Lower leg skin (tissue), 4 donors: ENCODE measurements around the gene ATP6V1E1. TPM values are rescaled to one million over a fixed set of nuclear protein-coding genes. Genes with fewer than 3 reads are reported as not detected.

Source experiments
- DNase-seq, 2 donors: peaks; one replicate each; pipeline ENCODE4 v3.0.0-alpha.2; 2019; ENCODE audit warnings: low spot score in 2 of 2
- H3K4me3 ChIP-seq: fragments of 200-600 bp; sonication (generic); 2 replicates; pipeline ENCODE4 v1.5.1; 2017; ENCODE audit warnings: mild to moderate bottlenecking, low read depth; ENCODE audit not compliant: poor library complexity, severe bottlenecking
- POLR2A ChIP-seq, 2 donors: fragments of 450-650 bp; IDR thresholded peaks; one replicate each; pipeline ENCODE4 v1.6.1; 2016 to 2017; ENCODE audit warnings: antibody characterized with exemption in 2 of 2, mild to moderate bottlenecking in 1 of 2, moderate library complexity in 1 of 2
- WGBS, 2 donors: methylation state at CpG; one replicate each; pipeline ENCODE4 v1.1.5; 2018; 5-methylcytosine and 5-hydroxymethylcytosine counted together
- intact Hi-C: fragments of 100-400 bp; cut with DNase I; formaldehyde crosslinking; loops from one replicate; pipeline ENCODE4 v1.15.0; 2023; ENCODE audit warnings: low total_unique reads
- total RNA-seq, 4 donors: library from RNA; depleted of rRNA; stranded (reverse); fragments of >200 nt; gene quantifications; one replicate each; pipeline ENCODE4 v1.1.0, GENCODE V29; 2016
- TF ChIP-seq, protein P1 (sequence below), 3 donors: fragments of 450-650 bp; IDR thresholded peaks; one replicate each; pipeline ENCODE4 v1.5.1; 2016; ENCODE audit warnings: antibody characterized with exemption in 3 of 3, mild to moderate bottlenecking in 3 of 3, moderate library complexity in 2 of 3

The ATP6V1E1 gene
- total RNA-seq, 4 donors from 2014 or later, result 113 to 136 (median 125) TPM

DNA sequence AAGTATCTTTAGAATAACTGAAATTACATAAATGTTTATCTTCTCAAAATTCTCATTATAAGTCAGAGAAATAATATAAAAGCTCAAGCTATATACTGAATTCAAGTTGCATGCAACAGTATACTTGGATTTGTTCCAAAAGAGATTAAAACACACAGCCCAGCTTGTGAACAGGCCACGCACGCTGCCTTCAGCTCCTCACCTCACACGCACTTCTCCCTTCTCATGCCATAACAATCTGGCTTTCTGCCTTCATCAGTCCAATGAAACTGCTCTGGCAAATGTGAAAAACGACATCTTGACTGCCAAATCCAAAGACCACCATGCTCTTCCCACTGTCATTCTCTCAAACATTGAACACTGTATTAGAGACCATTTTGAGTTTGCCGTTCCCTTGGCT is 22.1 kb downstream of the ATP6V1E1 start:
- TF ChIP-seq POLR2A (IDR thresholded peaks at IDR 0.05), result no peak
- TF ChIP-seq, protein P1, sequence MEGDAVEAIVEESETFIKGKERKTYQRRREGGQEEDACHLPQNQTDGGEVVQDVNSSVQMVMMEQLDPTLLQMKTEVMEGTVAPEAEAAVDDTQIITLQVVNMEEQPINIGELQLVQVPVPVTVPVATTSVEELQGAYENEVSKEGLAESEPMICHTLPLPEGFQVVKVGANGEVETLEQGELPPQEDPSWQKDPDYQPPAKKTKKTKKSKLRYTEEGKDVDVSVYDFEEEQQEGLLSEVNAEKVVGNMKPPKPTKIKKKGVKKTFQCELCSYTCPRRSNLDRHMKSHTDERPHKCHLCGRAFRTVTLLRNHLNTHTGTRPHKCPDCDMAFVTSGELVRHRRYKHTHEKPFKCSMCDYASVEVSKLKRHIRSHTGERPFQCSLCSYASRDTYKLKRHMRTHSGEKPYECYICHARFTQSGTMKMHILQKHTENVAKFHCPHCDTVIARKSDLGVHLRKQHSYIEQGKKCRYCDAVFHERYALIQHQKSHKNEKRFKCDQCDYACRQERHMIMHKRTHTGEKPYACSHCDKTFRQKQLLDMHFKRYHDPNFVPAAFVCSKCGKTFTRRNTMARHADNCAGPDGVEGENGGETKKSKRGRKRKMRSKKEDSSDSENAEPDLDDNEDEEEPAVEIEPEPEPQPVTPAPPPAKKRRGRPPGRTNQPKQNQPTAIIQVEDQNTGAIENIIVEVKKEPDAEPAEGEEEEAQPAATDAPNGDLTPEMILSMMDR (IDR thresholded peaks at IDR 0.05), result no peak
- no peak overlapping the region for H3K4me3 ChIP-seq
- intact Hi-C loops, result no loop called here
- 50 to 57% methylated on average over 5 of the region's 5 CpGs for WGBS, 2 donors
- DNase-seq, result no peak

DNA sequence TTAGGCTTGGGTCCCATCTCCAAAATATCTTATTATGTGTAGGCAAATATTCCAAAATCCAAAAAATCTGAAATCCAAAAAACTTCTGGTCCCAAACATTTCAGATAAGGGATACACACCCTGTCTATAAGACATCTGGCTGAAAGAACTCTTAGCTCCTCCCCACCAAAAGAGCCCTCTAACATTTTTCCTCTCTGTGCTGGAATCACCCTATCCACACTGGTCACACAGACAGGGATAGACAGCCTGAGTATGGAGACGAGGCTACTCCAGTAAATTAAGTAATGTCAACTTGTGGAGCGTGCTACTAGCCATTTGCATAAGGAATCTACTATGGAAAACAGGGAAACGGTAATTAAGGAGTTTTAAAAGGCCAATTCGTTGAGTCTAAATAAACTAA is 24.9 kb downstream of the ATP6V1E1 start:
- 75 to 82% methylated on average over 4 of the region's 4 CpGs for WGBS, 2 donors
- DNase-seq, result no peak
- no peak overlapping the region for H3K4me3 ChIP-seq
- intact Hi-C loops, result no loop called here
- TF ChIP-seq, protein P1 (IDR thresholded peaks at IDR 0.05), result no peak
- TF ChIP-seq POLR2A (IDR thresholded peaks at IDR 0.05), result no peak

- DNase-seq, result no peak
- no peak for TF ChIP-seq POLR2A (IDR thresholded peaks at IDR 0.05)
- TF ChIP-seq, protein P1 (IDR thresholded peaks at IDR 0.05), result no peak
- intact Hi-C loops, result no loop called here
- 70 to 75% methylated on average over 3 of the region's 3 CpGs for WGBS, 2 donors
- H3K4me3 ChIP-seq, result no peak overlapping the region
These were observed 27.5 kb downstream of the ATP6V1E1 start for GRCh38 chr22:17601031-17601430.

DNA sequence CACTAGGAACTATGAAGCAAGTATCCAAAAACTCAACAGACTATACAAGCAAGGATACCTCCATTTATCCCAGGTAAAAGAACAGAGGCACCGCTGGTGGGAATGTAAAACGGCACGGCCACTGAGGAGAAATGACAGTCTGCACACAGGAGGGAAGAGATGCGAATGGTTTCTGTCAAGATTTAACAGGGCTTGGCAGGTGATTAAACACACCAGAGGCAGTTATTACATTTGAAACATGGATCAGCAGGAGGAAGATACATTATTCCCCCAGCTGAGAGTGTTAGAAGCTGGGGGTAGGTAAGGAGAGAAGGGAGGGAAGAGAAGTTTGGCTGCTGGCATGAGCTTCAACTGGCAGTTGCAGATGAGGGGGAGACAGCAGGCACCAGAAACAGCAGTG is 30.2 kb downstream of the ATP6V1E1 start:
- TF ChIP-seq, protein P1 (IDR thresholded peaks at IDR 0.05), result no peak
- no peak for TF ChIP-seq POLR2A (IDR thresholded peaks at IDR 0.05)
- no peak overlapping the region for H3K4me3 ChIP-seq
- 91 to 98% methylated on average over 4 of the region's 4 CpGs for WGBS, 2 donors
- DNase-seq, result peak in 1 of 2 donors; percentile 26
- intact Hi-C loops, result no loop called here

- no peak overlapping the region for H3K4me3 ChIP-seq
- DNase-seq, result peak in 1 of 2 donors; percentile 13
- intact Hi-C loops, result no loop called here
- 87 to 91% methylated on average over 2 of the region's 2 CpGs for WGBS, 2 donors
- TF ChIP-seq POLR2A (IDR thresholded peaks at IDR 0.05), result no peak
- TF ChIP-seq, protein P1 (IDR thresholded peaks at IDR 0.05), result no peak
These were observed 31.3 kb downstream of the ATP6V1E1 start for GRCh38 chr22:17597217-17597616.

GRCh38 chr22:17596226-17596625 is 32.3 kb downstream of the ATP6V1E1 start:
- H3K4me3 ChIP-seq, result no peak overlapping the region
- 95 to 96% methylated on average over 6 of the region's 6 CpGs for WGBS, 2 donors
- intact Hi-C loops, result no loop called here
- DNase-seq, result peak in 1 of 2 donors; percentile 29
- no peak for TF ChIP-seq POLR2A (IDR thresholded peaks at IDR 0.05)
- TF ChIP-seq, protein P1 (IDR thresholded peaks at IDR 0.05), result no peak
